MM.1S (cell line): ENCODE measurements around the gene AHCYL1.

Source experiments
- EZH2phosphoT487 ChIP-seq: fragments of 300-600 bp; sonication (generic); IDR thresholded peaks from 2 replicates; pipeline ENCODE4 v1.6.1; 2018; ENCODE audit warnings: antibody characterized with exemption, low read length
- TF ChIP-seq, protein P1 (sequence below): fragments of 300-600 bp; sonication (generic); IDR thresholded peaks from 2 replicates; pipeline ENCODE4 v1.5.1; 2016; ENCODE audit warnings: antibody characterized with exemption, low read length, mixed read lengths

DNA sequence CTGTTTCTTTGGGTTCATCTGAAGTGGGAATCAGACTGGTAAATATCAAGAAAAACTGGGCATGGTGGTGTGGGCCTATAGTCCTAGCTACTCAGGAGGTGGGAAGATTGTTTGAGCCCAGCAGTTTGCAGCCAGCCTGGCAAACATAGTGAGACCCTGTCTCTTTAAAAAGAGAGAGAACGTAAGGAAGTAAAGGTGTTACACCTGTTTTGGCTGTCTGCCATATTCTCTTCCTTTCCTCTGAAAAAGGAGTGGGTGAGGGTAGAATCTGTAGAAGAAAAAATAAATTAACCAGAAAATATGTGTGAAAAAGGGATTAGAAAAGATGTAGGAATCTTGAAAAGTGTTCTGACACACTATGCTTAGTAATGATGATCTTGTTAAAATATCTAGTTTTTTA lies 20.0 kb downstream of the AHCYL1 start:
- TF ChIP-seq, protein P1, sequence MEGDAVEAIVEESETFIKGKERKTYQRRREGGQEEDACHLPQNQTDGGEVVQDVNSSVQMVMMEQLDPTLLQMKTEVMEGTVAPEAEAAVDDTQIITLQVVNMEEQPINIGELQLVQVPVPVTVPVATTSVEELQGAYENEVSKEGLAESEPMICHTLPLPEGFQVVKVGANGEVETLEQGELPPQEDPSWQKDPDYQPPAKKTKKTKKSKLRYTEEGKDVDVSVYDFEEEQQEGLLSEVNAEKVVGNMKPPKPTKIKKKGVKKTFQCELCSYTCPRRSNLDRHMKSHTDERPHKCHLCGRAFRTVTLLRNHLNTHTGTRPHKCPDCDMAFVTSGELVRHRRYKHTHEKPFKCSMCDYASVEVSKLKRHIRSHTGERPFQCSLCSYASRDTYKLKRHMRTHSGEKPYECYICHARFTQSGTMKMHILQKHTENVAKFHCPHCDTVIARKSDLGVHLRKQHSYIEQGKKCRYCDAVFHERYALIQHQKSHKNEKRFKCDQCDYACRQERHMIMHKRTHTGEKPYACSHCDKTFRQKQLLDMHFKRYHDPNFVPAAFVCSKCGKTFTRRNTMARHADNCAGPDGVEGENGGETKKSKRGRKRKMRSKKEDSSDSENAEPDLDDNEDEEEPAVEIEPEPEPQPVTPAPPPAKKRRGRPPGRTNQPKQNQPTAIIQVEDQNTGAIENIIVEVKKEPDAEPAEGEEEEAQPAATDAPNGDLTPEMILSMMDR = no peak
- no peak for TF ChIP-seq EZH2phosphoT487
